ENCODE data around the gene SH3PXD2A.

SH3PXD2A gene

GRCh38 chr10:103552856-103553742 is 302.3 kb downstream of the SH3PXD2A start:
- no peak for DNase-seq

GRCh38 chr10:103551619-103552602 is 303.5 kb downstream of the SH3PXD2A start:
- no peak for DNase-seq

GRCh38 chr10:103550229-103550628 is 305.1 kb downstream of the SH3PXD2A start:
- DNase-seq = no peak

GRCh38 chr10:103549349-103549685 is 306.1 kb downstream of the SH3PXD2A start:
- DNase-seq = no peak

- DNase-seq = no peak
Observed at GRCh38 chr10:103548581-103549348, 306.6 kb downstream of the SH3PXD2A start.

- DNase-seq = no peak
Observed at GRCh38 chr10:103548006-103548405, 307.4 kb downstream of the SH3PXD2A start.

GRCh38 chr10:103547391-103547946 is 307.9 kb downstream of the SH3PXD2A start:
- no peak for DNase-seq

- DNase-seq = no peak
Observed at GRCh38 chr10:103546401-103546800, 309.0 kb downstream of the SH3PXD2A start.

- no peak for DNase-seq
Observed at GRCh38 chr10:103545771-103546281, 309.6 kb downstream of the SH3PXD2A start.

- DNase-seq = no peak
Observed at GRCh38 chr10:103545366-103545765, 310.0 kb downstream of the SH3PXD2A start.

GRCh38 chr10:103544657-103545310 is 310.6 kb downstream of the SH3PXD2A start:
- DNase-seq = no peak
